GM19372 (cell line): ENCODE measurements around the gene NRF1.

Experiments
- ATAC-seq: cut with Tn5 transposase; IDR thresholded peaks from one replicate; pipeline ENCODE4 v1.9.1; 2021; ENCODE audit warnings: mild to moderate bottlenecking, low read depth, moderate library complexity; ENCODE audit not compliant: unreplicated experiment

Gene NRF1

DNA sequence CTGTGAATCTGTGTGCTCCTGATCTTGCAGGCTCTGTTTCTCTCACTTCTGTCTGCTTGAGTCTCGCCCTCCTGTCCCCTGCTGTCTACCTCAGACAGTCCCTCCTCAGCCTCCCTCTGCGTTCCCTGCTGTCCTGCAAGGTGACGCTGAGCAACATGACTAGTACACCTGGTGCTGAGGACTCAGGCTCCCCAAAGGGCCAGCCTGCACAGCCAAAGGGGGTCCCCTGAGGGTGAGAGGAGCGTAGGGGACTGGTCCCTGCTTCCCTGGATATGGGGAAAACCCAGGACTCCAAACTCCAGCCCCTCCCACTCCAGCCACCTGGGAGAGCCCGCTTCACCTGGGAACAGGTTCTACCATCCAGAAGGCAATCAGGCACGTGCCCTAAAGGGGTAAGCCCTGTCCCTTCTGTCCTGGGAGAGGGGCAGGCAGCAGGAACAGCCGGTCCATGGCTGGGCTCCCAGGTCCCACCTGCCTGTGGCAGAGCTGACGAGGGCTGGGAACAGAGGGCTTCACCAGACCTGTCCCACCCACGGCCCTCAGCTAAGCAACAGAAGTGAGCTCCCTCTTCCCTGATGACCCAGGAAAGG lies 184.8 kb downstream of the NRF1 start:
- ATAC-seq = no peak

DNA sequence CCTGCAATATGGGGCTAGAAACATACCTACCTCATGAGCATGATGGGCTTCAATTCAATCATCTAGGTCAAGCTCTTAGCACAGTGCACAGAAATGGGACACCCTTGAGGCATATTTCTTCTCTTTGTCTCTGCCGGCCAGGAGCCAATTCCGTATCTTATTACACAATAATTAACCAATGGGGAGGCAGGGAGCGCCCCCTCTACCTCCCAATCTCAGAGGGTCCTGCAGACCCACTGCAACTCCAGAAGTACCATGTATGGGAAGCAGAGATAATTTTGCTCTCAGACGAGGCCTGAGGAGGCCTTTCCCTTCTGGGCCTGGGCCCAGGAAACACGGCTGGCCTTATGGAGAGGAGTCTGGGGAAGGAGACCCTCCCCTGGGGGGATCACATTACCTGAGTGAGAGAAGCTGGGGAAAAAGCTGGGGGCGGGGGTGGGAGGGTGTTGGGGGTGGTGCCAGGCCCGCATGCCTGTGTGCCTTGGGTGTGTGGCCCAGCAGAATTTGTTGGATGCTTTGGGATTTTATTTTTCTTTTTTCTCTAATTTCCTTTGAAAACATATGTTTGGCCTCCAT lies 185.8 kb downstream of the NRF1 start:
- ATAC-seq = no peak

DNA sequence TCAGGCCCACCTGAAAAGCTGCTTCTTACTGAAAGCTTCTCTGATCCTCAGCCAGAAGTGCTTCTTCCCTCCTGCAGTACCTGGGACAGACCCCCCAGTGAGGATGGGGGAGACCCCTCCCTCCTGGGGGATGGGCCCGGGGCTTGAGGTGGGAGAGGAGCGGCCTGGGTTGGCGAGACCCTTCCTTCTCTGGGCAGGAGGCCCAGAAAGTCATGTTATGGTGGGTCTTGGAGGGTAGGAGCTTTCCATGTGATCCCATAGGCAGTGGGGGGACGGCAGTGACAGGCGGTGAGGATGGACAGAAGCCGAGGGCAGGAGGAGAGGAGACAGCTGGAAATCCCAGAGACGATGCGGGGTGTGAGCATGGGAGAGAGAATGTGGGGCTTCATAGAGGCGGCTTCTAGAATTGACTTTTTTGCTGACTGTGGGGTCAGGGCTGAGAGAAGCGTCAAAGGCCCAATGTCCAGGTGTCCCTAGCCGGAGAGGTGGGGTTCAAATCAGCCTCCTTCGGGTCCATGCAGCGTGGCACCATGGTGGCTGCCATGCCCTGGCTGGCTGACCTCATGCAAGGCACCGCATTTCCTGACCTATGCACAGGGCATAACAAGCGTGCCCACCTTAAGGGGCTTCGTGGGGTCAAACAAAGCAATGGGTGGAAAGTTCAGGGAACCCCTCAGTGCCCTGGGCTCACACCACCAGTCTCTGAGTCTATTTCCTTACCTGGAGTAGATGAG lies 187.3 kb downstream of the NRF1 start:
- ATAC-seq = no peak

DNA sequence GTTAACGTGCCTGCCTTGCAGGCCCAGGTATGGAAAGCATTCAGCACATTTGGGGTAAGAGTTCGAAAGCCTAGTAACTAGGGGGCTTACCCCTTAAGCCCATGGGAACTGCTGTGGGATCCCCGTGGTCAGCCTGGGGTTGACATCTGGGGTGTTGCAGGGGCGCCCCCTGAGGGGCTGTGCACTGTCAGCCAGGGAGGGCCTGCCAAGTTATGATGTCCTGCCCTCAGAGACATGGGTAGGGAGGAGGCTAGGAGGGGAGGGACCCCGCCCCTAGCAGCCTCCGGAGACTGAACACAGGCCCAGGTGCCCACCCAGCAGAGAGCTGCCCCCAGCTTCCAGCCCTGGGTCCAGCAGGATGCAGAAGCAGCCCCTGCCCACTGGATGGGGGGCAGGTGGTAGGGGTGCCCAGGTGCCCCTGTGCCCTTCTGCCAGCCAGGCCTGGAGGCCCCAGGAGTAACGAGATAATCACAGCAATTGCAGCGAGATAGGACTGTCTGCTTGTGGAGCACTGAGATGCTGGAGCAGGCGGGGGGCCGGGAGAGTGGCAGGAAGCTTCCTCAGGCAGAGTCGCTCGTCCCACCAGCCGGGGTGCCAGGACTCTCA lies 187.9 kb downstream of the NRF1 start:
- no peak for ATAC-seq

DNA sequence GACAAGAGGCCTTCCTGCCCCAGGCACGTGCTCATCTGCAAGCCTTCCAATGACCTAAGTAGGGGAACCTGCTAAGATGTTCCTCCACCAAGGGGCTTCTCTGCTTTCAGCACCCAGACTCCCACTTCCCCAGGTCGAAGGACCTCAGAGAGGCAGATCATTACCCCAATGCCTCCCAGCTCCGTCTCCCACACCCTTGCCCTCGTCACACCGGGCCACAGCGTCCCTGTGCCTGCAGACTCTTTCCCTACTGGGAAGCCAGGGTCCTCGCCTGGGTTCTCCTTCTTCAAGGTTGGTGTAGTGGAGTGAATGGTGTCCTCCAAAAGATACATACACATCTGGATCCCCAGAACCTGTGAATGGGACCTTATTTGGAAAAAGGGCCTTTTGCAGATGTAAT lies 189.4 kb downstream of the NRF1 start:
- no peak for ATAC-seq

DNA sequence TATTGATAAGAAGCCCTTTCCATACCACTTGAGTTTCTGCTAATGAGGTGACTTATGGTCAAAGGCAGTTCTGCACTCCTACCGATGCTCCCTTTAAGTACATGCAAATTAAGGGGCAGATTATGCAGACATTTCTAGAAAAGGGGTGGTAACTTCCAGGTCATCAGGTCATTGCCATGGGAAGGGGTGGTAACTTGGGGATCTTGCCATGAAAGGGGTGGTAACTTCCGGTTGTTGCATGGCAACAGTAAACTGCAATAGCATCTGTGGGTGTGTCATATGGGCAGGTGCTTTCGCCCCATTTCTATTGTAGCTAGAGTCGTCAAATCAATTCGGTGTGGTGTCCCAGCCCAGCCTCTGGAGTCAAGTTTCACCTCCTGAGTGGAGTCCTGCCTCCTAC lies 190.4 kb downstream of the NRF1 start:
- no peak for ATAC-seq

DNA sequence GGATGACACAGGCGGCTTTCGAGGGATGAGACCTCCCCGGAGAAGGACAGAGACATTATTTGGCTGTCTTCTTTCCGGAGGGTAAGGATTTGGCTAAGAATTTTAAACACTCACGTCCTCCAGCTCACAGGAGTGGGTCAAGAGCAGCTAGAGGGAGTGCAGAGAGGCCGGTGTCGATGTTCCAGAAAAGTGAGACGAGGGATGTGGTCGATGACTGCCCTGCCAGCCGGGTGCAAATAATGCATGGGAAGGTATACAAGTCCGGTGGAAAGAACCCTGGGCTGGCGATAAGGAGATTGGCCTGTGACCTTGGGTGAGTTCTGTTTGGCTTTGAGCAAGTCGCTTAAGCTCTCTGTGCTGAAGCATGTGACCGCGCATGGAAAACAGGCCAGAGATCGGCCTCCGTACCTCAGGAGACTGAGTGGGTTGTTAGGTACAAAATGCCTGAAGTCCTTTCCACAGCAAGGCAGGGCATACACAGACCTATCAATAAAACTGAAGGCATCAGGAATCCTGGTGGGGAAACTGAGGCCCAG lies 192.1 kb downstream of the NRF1 start:
- no peak for ATAC-seq

DNA sequence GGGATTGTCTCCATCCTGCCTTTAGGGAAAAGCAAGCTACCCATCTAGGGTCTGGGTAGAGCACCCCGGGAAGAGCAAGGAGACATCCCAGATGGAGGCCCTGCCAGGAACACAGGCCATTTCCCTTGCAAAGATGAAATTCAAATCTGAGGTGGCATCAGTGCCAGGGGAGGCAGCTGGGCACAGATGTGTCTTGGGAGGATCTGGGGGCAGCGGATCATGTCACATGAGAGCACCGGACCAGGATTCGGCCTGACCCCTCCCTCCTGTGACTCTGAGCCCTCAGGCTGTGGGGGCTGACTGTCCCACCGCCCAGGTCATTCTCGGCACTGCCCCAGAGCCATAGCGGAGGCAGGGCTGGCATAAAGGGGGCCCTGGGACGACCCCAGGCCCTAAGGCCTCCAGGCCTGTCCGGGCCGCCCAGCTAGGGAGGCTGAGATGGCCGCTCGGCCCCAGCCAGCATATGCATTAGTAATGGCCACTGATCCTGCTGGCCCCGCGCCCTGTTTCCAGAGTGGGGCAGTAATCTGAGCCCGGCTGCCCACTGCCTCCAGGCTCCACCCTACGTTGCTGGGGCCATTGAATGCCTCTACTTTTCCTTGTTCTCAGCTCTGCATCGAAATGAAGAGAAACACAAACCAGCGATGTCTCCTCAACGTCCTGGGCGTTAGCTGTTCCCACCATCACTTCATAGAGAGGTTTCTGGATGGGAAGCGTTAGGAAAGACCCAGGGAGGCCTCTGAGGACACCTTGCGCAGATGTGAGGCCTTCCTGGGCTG lies 192.8 kb downstream of the NRF1 start:
- ATAC-seq = no peak

DNA sequence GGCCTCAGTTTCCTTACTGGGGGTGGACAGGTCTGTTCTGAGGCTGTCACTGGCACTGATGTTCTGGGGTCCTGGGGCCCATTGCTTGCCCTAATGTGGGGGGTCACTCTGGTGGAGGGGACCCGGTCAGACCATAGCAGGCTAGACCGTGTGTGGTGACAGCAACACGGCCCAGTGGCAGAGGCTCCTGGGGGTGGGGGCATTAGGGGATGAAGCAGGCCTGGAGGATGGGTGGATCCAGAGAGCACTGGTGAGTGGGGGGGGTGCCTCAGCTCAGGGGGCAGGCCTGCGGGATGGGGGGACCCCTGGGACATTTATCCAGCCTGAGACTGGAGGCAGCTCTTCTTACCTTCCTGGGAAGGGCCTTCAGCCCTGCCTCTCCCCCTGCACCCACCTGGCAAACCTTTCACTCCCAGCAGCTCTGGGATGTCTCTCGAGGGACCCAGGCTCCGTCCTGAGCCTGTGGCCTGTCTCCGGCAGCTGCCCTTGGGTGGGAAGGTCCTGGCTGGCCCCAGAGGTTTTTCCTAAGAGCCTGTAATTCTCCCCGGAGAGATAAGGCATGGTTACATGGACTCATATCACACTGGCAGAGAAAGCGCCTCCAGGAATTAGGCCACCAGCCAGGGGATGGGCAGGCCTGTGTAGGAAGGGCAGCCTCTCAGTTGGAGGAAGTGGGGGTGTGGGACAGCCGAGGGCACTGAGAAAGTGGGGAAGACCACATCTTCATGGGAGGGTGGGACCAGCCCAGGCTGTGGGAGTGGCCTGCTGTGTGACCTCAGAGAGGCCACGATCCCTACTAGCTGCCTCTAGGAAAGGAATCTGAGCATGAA lies 193.6 kb downstream of the NRF1 start:
- no peak for ATAC-seq
